HUES6 (cell line): ENCODE data around the gene ANAPC7.

ENCODE experiments used
- H3K27ac ChIP-seq: 2 replicates; pipeline ENCODE4 v1.7.0; 2013; ENCODE audit warnings: low read depth, mild to moderate bottlenecking, low read length, inconsistent platforms
- H3K27me3 ChIP-seq: 2 replicates; pipeline ENCODE4 v1.6.1; 2013; ENCODE audit warnings: low read length; ENCODE audit not compliant: control insufficient read depth, insufficient read depth
- H3K36me3 ChIP-seq: 2 replicates; pipeline ENCODE4 v1.6.1; 2013; ENCODE audit warnings: low read length; ENCODE audit not compliant: control insufficient read depth, insufficient read depth
- H3K4me1 ChIP-seq: 2 replicates; pipeline ENCODE4 v1.6.1; 2013; ENCODE audit warnings: low read length; ENCODE audit not compliant: control insufficient read depth, insufficient read depth
- H3K4me3 ChIP-seq: 2 replicates; pipeline ENCODE4 v1.5.1; 2013; ENCODE audit warnings: low read depth, low read length
- H3K9ac ChIP-seq: one replicate; pipeline ENCODE4 v1.6.1; 2013; ENCODE audit warnings: mild to moderate bottlenecking, low read length
- H3K9me3 ChIP-seq: 2 replicates; pipeline ENCODE4 v1.6.1; 2013; ENCODE audit warnings: low read depth, low read length; ENCODE audit not compliant: control insufficient read depth, insufficient read depth

Gene ANAPC7

GRCh38 chr12:110373425-110373824, 30.1 kb downstream of the ANAPC7 start:
- Histone ChIP-seq H3K4me3 (no peak overlapping the region), H3K9me3 (no peaks in the 10 kb centered on the region), H3K9ac (no peak overlapping the region), H3K36me3 (peaks cover 82% of the 10 kb centered on the region), H3K27me3 (no peaks in the 10 kb centered on the region), H3K27ac (no peak overlapping the region), H3K4me1 (no peaks in the 10 kb centered on the region)

- Histone ChIP-seq H3K9me3 (no peaks in the 10 kb centered on the region), H3K27ac (no peak overlapping the region), H3K36me3 (peaks cover 78% of the 10 kb centered on the region), H3K4me1 (no peaks in the 10 kb centered on the region), H3K9ac (no peak overlapping the region), H3K4me3 (no peak overlapping the region), H3K27me3 (no peaks in the 10 kb centered on the region)
Measured at GRCh38 chr12:110373025-110373424, 30.5 kb downstream of the ANAPC7 start.

DNA sequence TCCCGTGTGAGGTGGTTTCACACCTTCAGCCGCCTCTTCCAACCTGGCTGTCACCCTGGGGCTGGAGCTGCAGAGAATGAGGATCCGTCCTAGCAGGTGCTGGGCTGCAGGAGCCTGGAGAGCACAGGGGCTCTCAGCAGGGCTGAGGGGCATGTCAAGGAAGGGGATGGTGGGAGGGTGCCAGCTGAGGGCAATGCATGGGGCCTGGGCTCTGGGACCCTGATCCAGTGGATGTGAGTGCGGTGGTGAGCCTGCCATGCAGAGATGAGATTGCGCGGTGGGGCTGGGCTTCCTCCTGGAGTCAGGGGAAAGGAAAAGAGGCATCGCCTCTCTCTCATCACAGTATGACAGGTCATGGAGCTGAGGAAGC, 31.5 kb downstream of the ANAPC7 start:
- H3K4me1 ChIP-seq: no peaks in the 10 kb centered on the region
- no peaks in the 10 kb centered on the region for H3K27me3 ChIP-seq
- H3K36me3 ChIP-seq: peaks cover 68% of the 10 kb centered on the region

DNA sequence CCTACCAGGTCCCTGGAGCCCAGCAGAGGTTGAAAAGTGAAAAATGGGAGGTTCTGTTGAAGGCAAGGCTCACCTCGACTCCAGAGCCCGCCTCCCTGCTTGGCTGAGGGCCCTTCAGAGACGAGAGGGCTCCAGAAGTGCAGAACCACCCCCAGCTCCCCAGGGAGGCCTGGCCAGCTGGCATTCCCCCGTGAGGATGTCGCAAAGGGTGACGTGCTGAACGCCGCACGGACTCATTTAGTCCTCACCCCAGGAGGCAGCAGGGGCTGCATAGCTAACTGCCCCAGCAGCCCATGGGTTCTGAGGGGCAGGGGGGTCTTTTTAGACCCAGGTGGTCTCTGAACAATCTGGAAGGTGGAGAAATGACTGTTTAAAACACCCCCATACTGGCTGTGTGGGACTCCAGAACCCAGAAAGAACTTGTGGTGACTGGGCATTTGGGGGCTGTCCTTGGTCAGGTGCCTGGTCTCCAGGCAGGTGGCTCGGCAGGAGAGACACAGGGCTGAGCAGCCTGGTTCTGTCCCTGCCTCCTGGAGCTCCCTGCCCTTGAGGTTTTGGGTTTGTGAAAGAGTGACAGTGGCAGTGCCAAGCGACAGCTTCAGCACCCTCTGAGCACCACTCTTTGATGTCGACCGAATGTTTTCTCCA, 32.0 kb downstream of the ANAPC7 start:
- H3K27ac ChIP-seq: peak overlapping the region; percentile 7; the same call in 1 of the 2 replicates
- H3K4me3 ChIP-seq: no peak overlapping the region
- peaks cover 66% of the 10 kb centered on the region for H3K36me3 ChIP-seq
- no peaks in the 10 kb centered on the region for H3K27me3 ChIP-seq
- no peaks in the 10 kb centered on the region for H3K9me3 ChIP-seq
- no peak overlapping the region for H3K9ac ChIP-seq
- H3K4me1 ChIP-seq: no peaks in the 10 kb centered on the region

More for the DNA sequence above, 31.5 kb downstream of the ANAPC7 start:
- H3K9me3 ChIP-seq: no peaks in the 10 kb centered on the region
- no peak overlapping the region for H3K27ac ChIP-seq
- no peak overlapping the region for H3K4me3 ChIP-seq
- H3K9ac ChIP-seq: no peak overlapping the region

DNA sequence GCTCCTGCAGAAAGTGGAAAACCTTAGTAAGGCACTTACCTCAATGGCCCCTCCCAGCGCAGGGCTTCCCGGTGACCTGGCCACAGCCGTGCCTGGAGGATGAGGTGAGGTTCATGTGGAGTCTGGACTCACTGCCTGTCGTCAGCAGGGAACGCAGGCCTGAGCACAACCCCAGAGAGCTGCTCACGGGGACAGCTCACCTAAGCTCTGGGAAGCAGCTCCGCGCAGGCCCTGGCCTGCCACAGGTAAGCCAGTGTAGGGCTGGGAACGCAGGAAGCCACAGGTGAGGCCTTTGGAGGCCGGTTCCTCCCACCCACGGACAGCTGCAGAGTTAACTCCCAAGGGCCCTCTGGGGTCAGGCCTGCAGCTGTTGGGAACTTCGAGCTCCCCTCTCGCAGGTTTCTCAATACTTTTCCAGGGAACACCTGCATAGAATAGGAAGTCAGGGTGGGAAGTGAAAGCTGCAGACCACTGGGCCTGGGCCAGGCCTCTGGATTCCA, 32.7 kb downstream of the ANAPC7 start:
- no peak overlapping the region; the same call in 1 of the 2 replicates for H3K27ac ChIP-seq
- H3K4me3 ChIP-seq: no peak overlapping the region
- H3K9me3 ChIP-seq: no peaks in the 10 kb centered on the region
- H3K9ac ChIP-seq: no peak overlapping the region
- peaks cover 59% of the 10 kb centered on the region for H3K36me3 ChIP-seq
- H3K27me3 ChIP-seq: no peaks in the 10 kb centered on the region
- H3K4me1 ChIP-seq: no peaks in the 10 kb centered on the region

GRCh38 chr12:110369992-110370391, 33.5 kb downstream of the ANAPC7 start:
- H3K27ac ChIP-seq: no peak overlapping the region
- no peak overlapping the region for H3K4me3 ChIP-seq
- peaks cover 51% of the 10 kb centered on the region for H3K36me3 ChIP-seq
- H3K9ac ChIP-seq: no peak overlapping the region
- no peaks in the 10 kb centered on the region for H3K4me1 ChIP-seq
- no peaks in the 10 kb centered on the region for H3K9me3 ChIP-seq
- no peaks in the 10 kb centered on the region for H3K27me3 ChIP-seq

GRCh38 chr12:110367181-110367864, 36.2 kb downstream of the ANAPC7 start:
- Histone ChIP-seq H3K27ac (no peak overlapping the region), H3K4me3 (no peak overlapping the region), H3K9ac (peak overlapping the region; percentile 6), H3K9me3 (no peaks in the 10 kb centered on the region), H3K27me3 (no peaks in the 10 kb centered on the region), H3K4me1 (no peaks in the 10 kb centered on the region), H3K36me3 (peaks cover 24% of the 10 kb centered on the region)

DNA sequence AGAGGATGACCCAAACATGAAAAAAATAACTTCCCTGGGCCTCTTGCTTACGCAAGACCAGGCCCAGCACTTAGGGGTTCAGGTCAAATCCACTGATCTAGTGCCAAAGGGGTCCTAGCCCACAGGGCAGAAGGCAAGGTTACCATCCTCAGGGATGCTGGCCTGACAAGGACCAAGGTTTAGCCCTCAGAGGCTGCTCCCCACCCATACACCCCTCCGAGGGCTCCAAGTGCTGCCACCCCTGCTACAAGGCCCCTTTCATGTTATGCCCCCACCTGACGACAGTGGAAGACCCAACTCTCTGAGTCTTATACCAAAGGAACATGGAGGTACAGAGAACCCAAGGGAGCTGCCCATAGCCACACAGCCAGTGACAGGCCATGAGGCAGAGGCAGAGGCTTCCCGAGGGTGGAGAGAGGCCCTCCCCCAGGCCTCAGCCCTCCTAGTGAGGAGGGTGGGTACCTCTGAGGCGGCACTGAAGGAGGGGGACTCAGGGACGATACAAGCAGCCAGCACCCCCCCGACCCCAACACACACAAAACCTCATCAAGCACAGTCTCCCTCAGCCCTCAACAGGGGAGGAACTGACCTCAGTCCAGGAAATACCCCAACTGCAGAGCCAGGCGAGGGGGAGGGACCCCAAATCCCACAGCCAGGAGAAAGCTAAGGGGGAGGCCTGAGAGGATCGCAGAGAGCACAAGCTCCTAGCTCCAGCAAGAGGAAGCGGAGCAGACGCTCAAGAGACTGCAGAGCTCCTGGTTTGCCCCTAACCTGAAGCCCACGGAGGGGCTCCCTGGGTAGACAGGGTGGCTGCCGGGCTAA, 37.0 kb downstream of the ANAPC7 start:
- Histone ChIP-seq H3K9ac (peak overlapping the region; percentile 6), H3K4me1 (no peaks in the 10 kb centered on the region), H3K9me3 (no peaks in the 10 kb centered on the region), H3K27ac (no peak overlapping the region), H3K4me3 (no peak overlapping the region), H3K36me3 (peaks cover 16% of the 10 kb centered on the region), H3K27me3 (no peaks in the 10 kb centered on the region)

DNA sequence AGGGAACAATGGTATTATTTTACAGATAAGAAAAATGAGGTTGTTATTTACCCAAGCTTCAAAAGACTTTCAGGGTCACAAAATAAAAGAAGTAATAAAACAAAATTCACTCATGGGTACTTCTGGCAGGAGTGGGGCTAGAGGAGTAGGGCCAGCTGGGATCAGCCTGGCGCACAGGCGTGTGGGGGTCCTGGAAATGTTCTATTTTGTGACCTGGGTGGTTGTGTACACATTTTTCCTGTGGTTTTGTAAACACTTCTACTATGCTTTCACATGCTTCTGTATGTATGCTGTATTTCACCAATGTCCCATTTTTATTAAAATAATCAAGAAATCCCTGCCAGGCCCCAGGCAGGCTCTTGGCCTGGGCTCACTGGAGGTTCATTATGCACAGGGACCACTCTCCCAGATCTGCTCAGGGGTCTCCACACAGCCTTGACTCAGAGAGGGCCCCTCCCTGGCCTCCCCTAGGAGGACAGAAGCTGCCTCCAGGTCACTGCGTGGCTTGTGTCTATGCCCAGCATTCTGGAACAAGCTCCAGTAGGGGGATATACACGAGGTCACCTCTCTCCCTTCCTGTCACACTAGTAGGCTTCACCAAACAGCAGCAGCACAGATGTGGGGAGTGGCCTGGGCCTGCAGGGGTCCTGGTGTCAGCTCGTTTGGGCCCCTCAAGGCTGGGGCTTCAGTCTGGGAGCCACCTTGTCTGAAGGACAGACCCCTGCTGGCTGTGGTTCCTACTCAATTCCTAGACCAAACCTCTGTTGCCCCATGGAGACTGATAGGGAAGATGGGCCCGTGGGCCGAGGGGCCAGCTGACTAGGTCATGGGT, 37.8 kb downstream of the ANAPC7 start:
- Histone ChIP-seq H3K27ac (no peak overlapping the region), H3K4me1 (no peaks in the 10 kb centered on the region), H3K9ac (no peak overlapping the region), H3K9me3 (no peaks in the 10 kb centered on the region), H3K4me3 (no peak overlapping the region), H3K36me3 (peaks cover 11% of the 10 kb centered on the region), H3K27me3 (no peaks in the 10 kb centered on the region)

DNA sequence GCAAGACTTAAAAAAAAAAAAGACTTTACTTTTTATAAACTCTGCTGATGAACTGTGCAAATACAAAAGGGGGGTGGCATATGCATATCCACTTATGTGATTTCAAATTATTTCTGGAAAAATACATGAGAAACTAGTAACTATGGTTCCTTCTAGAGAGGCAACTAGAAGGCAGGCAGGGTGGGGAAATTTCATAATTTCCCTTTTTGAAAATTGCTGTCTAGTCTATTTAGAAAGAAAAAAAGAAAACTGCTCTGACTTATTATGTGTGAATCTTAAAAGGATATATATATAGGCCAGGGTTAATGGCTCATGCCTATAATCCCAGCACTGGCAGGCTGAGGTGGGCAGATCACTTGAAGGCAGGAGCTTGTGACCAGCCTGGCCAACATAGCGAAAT, 42.3 kb downstream of the ANAPC7 start:
- H3K27ac ChIP-seq: no peak overlapping the region

More for the DNA sequence above, 42.3 kb downstream of the ANAPC7 start:
- Histone ChIP-seq H3K4me1 (no peaks in the 10 kb centered on the region), H3K9ac (no peak overlapping the region), H3K27me3 (no peaks in the 10 kb centered on the region), H3K9me3 (no peaks in the 10 kb centered on the region), H3K4me3 (no peak overlapping the region), H3K36me3 (no peaks in the 10 kb centered on the region)
